WI38 (cell line): ENCODE data around the gene MLF1.

Experiments
- H3K4me3 ChIP-seq: 2 replicates; pipeline ENCODE4 v1.5.1; 2011; ENCODE audit warnings: low read depth, mild to moderate bottlenecking, control low read depth, low read length
- CTCF ChIP-seq: IDR thresholded peaks from 2 replicates; pipeline ENCODE4 v1.5.1; 2012; ENCODE audit warnings: low read depth, mild to moderate bottlenecking, control low read depth, low read length

MLF1 gene

GRCh38 chr3:158563076-158563475 lies 7.9 kb upstream of the MLF1 start:
- TF ChIP-seq CTCF: no peak
- no peak overlapping the region for H3K4me3 ChIP-seq

DNA sequence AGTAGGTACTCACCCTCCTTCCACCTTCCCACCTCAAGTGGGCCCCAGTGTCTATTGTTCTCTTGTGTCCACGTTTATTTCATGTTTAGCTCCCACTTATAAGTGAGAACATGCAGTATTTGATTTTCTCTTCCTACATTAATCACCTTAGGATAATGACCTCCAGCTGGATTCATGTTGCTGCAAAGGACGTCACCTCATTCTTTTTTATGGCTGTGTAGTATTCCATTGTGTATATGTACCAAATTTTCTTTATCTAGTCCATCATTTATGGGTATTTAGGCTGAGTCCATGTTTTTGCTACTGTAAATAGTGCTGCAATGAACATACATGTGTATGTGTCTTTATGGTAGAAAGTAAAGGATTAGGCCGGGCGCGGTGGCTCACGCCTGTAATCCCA lies 5.9 kb upstream of the MLF1 start:
- no peak for TF ChIP-seq CTCF
- H3K4me3 ChIP-seq: no peak overlapping the region

DNA sequence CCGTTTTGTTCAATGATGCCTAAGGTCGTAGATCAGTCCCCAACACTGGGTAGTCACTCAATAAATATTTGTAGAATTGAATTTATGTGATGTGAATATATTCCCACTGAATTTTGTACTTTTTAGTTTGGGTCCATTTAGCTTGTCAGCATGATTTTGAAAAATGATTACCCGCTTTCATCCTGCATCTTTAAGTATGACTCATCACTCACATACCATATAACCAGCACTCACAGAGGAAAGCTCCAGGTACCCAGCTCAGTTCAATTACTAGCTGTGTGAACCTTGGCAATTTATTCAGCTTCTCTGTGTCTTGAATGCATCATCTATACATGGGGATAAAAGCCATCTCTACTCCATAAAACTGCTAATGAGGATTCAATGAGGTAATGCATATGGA lies 2.2 kb upstream of the MLF1 start:
- no peak for TF ChIP-seq CTCF
- H3K4me3 ChIP-seq: no peak overlapping the region

DNA sequence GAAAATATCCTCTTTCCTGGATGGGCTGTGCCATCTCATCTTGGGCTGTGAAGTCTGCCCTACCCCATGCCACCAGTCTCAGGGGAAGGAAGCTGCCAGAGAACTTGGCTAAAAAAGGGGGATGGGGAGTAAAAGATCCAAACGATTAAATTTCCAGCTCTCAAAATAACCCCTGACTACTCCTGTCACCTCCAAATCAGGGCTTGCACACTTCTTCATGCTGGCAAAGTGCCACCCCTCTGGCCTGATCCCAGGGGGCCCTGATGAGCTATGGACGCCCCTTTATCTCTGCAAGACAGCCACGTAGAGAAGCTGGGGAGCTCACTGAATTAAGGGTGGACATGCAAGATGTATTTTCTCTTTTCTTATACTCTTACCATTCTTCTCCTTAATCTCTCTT lies 1.2 kb upstream of the MLF1 start:
- no peak overlapping the region for H3K4me3 ChIP-seq
- TF ChIP-seq CTCF: no peak

- TF ChIP-seq CTCF: no peak
- no peak overlapping the region for H3K4me3 ChIP-seq
Observed at GRCh38 chr3:158571969-158572765, 1.2 kb downstream of the MLF1 start.

- H3K4me3 ChIP-seq: no peak overlapping the region
- no peak for TF ChIP-seq CTCF
Observed at GRCh38 chr3:158572766-158573060, 1.7 kb downstream of the MLF1 start.

DNA sequence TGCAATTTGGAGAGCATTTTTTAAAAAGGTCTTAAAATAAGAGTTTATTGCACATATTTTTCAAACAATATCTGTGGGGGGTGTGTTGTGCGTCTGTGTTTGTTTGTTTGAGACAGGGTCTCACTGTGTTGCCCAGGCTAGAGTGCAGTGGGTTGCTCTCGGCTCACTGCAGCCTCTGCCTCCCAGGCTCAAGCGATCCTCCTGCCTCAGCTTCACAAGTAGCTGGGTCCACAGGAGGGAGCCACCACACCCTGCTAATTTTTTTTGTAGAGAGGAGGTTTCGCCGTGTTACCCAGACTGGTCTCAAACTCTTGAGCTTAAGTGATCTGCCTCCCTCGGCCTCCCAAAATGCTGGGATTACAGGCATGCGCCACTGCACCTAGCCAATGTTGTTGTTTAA lies 2.7 kb downstream of the MLF1 start:
- H3K4me3 ChIP-seq: no peak overlapping the region
- no peak for TF ChIP-seq CTCF
